ENCODE results near the gene ALG6.

The ALG6 gene

DNA sequence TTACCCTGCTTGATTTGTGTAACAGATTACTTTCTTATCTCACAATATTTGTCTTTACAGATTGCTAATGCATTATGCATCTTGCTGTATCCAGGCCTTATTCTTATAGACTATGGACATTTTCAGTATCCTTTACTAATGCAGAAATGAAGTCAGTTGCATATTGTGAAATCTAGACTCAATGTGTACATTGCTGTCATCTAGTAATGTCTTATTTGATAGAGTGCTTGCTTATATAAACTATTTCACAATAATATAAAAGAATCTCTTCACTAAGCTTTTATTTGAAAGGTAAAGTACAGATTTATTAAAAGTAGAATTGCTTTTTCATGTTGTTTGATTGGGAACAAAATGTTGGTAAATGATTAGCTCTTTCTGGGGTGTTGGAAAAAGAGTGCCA lies 39.6 kb downstream of the ALG6 start (continued):
- TF ChIP-seq ZNF8 (CRISPR knock-in tag; IDR thresholded peaks at IDR 0.05): no peak
- no peak for TF ChIP-seq BACH2 (CRISPR knock-in tag; IDR thresholded peaks at IDR 0.05; ENCODE audit: borderline replicate concordance)
- TF ChIP-seq ZC3H10 (CRISPR knock-in tag; IDR thresholded peaks at IDR 0.05): no peak
- TF ChIP-seq GLIS3 (CRISPR knock-in tag; IDR thresholded peaks at IDR 0.05): no peak
- TF ChIP-seq TOX (CRISPR knock-in tag; IDR thresholded peaks at IDR 0.05; ENCODE audit: borderline replicate concordance): no peak

DNA sequence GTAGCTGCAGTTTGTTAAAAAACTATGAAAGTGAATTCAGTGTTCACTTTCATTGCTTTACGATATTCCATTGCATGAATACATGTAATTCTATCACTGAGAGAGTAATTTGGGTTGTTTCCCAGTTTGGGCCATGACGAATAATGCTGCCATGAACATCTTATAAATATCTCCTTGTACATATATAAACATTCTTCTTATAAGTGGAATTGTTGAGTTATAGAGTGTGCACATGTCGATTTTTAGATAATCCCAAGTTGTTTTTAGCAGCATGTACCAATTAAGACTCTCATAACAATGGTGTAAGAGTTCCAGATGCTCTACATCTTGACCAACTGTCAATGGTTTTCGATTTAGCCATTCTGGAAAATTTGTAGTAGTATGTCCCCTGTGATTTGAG lies 40.9 kb downstream of the ALG6 start:
- ATAC-seq: no peak
- TF ChIP-seq, protein P1, sequence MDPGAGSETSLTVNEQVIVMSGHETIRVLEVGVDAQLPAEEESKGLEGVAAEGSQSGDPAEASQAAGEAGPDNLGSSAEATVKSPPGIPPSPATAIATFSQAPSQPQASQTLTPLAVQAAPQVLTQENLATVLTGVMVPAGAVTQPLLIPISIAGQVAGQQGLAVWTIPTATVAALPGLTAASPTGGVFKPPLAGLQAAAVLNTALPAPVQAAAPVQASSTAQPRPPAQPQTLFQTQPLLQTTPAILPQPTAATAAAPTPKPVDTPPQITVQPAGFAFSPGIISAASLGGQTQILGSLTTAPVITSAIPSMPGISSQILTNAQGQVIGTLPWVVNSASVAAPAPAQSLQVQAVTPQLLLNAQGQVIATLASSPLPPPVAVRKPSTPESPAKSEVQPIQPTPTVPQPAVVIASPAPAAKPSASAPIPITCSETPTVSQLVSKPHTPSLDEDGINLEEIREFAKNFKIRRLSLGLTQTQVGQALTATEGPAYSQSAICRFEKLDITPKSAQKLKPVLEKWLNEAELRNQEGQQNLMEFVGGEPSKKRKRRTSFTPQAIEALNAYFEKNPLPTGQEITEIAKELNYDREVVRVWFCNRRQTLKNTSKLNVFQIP (CRISPR knock-in tag; IDR thresholded peaks at IDR 0.05; ENCODE audit: borderline replicate concordance, low read depth): no peak
- no peak for TF ChIP-seq TCF4 (CRISPR knock-in tag; IDR thresholded peaks at IDR 0.05; ENCODE audit: borderline replicate concordance)
- TF ChIP-seq, protein P2, sequence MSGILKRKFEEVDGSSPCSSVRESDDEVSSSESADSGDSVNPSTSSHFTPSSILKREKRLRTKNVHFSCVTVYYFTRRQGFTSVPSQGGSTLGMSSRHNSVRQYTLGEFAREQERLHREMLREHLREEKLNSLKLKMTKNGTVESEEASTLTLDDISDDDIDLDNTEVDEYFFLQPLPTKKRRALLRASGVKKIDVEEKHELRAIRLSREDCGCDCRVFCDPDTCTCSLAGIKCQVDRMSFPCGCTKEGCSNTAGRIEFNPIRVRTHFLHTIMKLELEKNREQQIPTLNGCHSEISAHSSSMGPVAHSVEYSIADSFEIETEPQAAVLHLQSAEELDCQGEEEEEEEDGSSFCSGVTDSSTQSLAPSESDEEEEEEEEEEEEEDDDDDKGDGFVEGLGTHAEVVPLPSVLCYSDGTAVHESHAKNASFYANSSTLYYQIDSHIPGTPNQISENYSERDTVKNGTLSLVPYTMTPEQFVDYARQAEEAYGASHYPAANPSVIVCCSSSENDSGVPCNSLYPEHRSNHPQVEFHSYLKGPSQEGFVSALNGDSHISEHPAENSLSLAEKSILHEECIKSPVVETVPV (CRISPR knock-in tag; IDR thresholded peaks at IDR 0.05): no peak
- no peak for TF ChIP-seq ZFP30 (CRISPR knock-in tag; IDR thresholded peaks at IDR 0.05)
- TF ChIP-seq CSDC2 (CRISPR knock-in tag; IDR thresholded peaks at IDR 0.05): no peak
- no peak for TF ChIP-seq RARB (CRISPR knock-in tag; IDR thresholded peaks at IDR 0.05)
- TF ChIP-seq OSR1 (CRISPR knock-in tag; IDR thresholded peaks at IDR 0.05): no peak

DNA sequence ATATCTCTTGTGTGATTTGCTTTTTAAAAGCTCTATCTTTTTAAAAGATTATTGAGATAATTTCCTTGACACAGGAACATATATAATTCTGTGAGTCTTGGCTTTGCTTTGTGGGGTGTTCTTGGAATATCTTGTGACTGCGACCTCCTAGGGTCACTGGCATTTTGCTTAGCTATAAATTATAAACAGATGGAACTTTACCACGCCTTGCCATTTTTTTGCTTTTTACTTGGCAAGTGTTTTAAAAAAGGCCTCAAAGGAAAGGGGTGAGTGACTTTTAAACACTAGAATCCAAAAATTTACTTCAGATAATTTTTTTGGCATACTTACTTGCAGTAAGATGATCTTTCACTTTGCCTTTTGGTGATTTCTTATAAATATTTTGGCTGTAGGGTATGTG lies 43.6 kb downstream of the ALG6 start:
- TF ChIP-seq, protein P3, sequence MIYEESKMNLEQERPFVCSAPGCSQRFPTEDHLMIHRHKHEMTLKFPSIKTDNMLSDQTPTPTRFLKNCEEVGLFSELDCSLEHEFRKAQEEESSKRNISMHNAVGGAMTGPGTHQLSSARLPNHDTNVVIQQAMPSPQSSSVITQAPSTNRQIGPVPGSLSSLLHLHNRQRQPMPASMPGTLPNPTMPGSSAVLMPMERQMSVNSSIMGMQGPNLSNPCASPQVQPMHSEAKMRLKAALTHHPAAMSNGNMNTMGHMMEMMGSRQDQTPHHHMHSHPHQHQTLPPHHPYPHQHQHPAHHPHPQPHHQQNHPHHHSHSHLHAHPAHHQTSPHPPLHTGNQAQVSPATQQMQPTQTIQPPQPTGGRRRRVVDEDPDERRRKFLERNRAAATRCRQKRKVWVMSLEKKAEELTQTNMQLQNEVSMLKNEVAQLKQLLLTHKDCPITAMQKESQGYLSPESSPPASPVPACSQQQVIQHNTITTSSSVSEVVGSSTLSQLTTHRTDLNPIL (CRISPR knock-in tag; IDR thresholded peaks at IDR 0.05; ENCODE audit: low read depth): no peak
- TF ChIP-seq, protein P1 (CRISPR knock-in tag; IDR thresholded peaks at IDR 0.05; ENCODE audit: borderline replicate concordance, low read depth): no peak
- ATAC-seq: no peak

DNA sequence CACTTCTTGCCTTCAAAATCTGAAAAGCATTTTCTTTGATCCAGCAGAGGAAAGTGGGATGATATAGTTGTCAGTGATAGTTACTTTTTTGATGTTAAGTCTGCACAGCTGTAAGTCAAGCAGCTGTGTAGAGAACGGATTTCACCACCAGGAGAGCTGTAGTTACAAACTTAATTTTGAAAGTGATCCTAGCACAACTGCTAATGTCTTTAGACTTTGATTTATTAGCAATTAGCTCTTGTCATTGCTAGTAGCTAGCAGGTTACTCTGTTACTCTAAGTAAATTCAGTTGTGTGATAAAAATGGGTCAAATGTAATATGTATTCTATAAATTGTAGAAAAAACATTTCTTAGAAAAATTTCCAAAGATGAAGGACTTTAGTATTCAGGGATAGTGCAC lies 46.0 kb downstream of the ALG6 start:
- no peak for TF ChIP-seq PPARA (CRISPR knock-in tag; IDR thresholded peaks at IDR 0.05; ENCODE audit: borderline replicate concordance)
- TF ChIP-seq ZFP3 (CRISPR knock-in tag; IDR thresholded peaks at IDR 0.05): no peak
- TF ChIP-seq, protein P2 (CRISPR knock-in tag; IDR thresholded peaks at IDR 0.05): no peak
- no peak for TF ChIP-seq ZNF565 (CRISPR knock-in tag; conservative IDR thresholded peaks at IDR 0.05; ENCODE audit: low read depth)
- no peak for TF ChIP-seq ISL1 (CRISPR knock-in tag; IDR thresholded peaks at IDR 0.05)
- TF ChIP-seq RARB (CRISPR knock-in tag; IDR thresholded peaks at IDR 0.05): no peak
- TF ChIP-seq ESRRG (CRISPR knock-in tag; IDR thresholded peaks at IDR 0.05): no peak
- no peak for TF ChIP-seq ARNTL (CRISPR knock-in tag; IDR thresholded peaks at IDR 0.05; ENCODE audit: borderline replicate concordance, low read depth)
- no peak for TF ChIP-seq ZC3H10 (CRISPR knock-in tag; IDR thresholded peaks at IDR 0.05)
- TF ChIP-seq ZNF70 (CRISPR knock-in tag; IDR thresholded peaks at IDR 0.05): no peak
- TF ChIP-seq GLIS3 (CRISPR knock-in tag; IDR thresholded peaks at IDR 0.05): no peak
- TF ChIP-seq, protein P4, sequence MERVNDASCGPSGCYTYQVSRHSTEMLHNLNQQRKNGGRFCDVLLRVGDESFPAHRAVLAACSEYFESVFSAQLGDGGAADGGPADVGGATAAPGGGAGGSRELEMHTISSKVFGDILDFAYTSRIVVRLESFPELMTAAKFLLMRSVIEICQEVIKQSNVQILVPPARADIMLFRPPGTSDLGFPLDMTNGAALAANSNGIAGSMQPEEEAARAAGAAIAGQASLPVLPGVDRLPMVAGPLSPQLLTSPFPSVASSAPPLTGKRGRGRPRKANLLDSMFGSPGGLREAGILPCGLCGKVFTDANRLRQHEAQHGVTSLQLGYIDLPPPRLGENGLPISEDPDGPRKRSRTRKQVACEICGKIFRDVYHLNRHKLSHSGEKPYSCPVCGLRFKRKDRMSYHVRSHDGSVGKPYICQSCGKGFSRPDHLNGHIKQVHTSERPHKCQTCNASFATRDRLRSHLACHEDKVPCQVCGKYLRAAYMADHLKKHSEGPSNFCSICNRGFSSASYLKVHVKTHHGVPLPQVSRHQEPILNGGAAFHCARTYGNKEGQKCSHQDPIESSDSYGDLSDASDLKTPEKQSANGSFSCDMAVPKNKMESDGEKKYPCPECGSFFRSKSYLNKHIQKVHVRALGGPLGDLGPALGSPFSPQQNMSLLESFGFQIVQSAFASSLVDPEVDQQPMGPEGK (CRISPR knock-in tag; IDR thresholded peaks at IDR 0.05; ENCODE audit: borderline replicate concordance): no peak
- TF ChIP-seq SNAI2 (CRISPR knock-in tag; IDR thresholded peaks at IDR 0.05): no peak
- ATAC-seq: no peak

Data from SK-N-SH treated with all-trans-retinoic acid at 6 μM for 48 hours (cell line).